Cardiac fibroblast (primary cell): Measurements from ENCODE around the gene BRSK2.

Source experiments
- DNase-seq, 2 donors: peaks; one replicate each; pipeline versions ENCODE4 v3.0.0 to v3.0.0-alpha.2; 2010; ENCODE audit warnings: low read depth in 2 of 2
- H3K4me3 ChIP-seq, 2 donors: replicated peaks in 1 of 2; 1 replicate in 1 of 2; 2 replicates in 1 of 2; pipeline ENCODE4 v1.5.1; 2011; ENCODE audit warnings: low read depth in 2 of 2, low read length in 2 of 2, mild to moderate bottlenecking in 2 of 2, moderate library complexity in 1 of 2
- TF ChIP-seq, protein P1 (sequence below): IDR thresholded peaks from one replicate; pipeline ENCODE4 v1.5.1; 2011; ENCODE audit warnings: low read depth, mild to moderate bottlenecking, low read length, inconsistent platforms

BRSK2 gene

DNA sequence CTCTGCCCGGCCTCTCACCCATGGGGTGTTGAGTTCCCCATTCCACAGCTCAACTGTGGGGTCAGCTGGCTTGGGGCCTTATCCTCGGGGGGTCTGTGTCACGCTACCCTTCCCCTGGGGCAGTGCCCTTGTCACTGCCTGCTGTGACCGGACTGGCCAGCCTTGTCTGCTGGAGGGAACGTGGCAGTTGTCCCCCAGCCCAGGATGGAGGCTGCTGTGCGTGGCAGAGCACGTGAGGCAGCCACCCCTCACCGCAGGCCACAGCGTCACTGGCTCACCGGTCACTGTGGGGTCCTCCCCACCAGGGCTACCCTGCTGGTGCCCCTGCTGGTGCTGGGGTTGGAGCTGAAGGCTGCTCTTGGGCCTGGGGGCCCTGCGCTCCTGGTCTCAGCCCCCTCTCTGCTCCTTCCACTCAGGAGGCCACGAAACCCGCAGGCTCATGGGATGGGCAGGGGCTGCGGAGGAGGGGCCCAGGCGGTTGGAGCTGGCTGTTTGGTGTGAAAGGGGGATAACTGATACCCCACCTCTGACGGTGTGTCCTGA lies 13.4 kb downstream of the BRSK2 start:
- TF ChIP-seq, protein P1, sequence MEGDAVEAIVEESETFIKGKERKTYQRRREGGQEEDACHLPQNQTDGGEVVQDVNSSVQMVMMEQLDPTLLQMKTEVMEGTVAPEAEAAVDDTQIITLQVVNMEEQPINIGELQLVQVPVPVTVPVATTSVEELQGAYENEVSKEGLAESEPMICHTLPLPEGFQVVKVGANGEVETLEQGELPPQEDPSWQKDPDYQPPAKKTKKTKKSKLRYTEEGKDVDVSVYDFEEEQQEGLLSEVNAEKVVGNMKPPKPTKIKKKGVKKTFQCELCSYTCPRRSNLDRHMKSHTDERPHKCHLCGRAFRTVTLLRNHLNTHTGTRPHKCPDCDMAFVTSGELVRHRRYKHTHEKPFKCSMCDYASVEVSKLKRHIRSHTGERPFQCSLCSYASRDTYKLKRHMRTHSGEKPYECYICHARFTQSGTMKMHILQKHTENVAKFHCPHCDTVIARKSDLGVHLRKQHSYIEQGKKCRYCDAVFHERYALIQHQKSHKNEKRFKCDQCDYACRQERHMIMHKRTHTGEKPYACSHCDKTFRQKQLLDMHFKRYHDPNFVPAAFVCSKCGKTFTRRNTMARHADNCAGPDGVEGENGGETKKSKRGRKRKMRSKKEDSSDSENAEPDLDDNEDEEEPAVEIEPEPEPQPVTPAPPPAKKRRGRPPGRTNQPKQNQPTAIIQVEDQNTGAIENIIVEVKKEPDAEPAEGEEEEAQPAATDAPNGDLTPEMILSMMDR: no peak
- no peak for DNase-seq
- H3K4me3 ChIP-seq: no peak overlapping the region

DNA sequence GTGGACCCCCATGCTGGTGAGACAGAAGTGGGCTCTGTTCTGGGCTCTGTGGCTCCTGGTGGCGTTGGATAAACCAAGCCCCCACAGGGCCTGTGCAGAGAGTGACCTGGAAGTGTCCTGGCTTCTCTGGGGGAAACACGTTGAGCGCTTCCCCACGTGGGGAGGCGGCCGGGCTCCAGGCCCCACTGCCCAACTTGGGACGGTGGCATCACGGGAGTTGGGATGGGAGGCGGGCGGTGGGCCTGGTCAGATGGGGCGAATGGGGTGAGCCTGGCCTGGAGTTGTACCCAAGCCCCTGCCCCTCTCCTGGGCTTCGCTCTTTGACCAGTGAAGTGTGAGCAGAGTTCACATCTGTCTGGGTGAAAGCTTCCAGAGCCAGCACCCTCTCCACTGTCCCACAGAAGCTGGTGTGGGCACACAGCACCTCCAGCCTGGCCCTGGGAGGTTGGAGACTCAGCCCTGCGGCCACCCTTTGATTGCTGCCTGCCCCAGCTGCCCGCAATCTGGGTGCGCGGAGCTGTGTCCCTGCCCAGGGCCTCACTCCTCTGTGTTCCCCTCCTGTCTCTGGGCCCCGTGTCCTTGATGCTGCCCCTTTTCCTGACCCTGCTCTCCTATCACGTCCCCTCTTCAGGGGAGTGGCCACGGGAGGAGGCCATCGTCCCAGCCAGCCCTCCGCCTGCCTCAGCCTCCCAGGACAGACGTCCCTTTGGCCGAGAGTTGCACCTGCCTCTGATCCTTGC lies 14.2 kb downstream of the BRSK2 start:
- no peak for DNase-seq
- TF ChIP-seq, protein P1: no peak
- no peak overlapping the region for H3K4me3 ChIP-seq

DNA sequence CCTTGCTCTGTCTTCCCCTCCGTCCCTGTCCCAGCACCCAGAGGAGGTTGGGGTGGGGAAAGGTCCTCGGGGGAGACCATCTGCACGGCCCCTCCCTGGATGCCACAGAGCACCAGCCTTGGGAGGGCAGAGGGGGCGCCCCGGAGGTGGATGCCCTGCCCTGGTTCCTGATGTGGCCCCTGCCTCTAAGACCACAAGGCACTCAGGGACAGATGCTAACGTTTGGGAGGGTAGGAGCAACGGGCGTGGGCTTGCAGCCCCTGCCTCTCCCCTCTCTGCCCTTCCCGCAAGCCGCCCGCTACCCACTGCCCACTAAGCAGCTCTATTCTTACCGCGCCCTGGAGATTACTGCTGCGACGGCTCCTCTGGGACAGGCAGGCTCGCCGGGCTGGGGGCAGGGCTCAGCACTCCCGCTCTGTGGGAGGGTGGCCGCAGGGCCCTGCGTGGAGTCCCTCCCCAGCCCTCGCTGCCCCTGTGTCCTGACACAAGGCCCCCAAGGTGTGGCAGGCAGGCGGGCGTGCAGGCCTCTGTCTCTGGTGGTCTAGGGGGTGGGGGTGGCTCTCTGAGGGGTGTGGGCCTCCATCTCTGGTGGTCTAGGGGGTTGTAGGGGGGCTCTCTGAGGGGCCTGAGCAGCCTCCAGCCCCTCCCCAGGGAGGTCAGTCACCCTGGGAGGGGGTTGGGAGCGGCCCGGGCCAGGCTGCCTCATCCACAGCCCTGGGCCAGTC lies 14.9 kb downstream of the BRSK2 start:
- TF ChIP-seq, protein P1: no peak
- no peak overlapping the region for H3K4me3 ChIP-seq
- DNase-seq: no peak

DNA sequence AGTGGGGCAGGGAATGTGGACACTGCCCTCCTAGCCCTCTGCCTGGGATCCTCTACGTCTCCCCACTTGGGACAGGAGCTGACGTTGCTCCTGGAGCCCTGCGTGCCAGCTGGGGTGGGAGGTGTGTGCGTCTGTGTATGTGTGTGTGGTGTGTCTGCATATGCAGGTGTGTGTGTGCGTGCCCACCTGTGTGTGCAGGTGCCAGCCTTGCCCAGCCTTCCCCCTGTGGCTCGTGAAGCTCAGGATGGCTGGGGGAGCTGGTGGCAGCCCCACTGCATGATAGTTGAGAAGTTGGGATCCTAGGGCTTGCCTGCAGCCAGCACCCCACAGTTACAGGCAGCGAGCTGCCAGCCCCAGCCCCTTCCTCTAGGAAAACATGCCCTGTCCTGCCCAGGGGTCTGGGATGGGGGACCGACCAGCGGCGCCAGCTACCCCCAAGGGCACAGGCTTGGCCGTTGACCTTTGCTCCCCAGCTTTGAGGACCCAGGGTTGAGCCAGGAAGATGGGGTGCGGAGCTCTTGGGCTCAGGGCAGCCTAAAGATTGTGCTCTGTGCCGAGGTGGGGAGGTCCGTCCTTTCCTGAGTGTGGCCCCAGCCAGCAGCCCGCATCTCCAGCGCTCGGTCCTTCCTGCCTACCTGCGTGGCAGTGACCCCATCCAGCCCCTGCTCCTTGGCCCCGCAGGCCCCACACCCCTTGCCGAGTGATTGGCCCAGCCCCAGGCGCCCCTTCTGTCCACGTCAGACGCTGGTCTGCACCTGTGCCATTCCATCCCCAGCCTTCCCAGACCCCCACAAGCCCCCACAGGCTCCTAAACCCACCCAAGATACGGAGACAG lies 15.7 kb downstream of the BRSK2 start:
- TF ChIP-seq, protein P1: no peak
- no peak for DNase-seq
- H3K4me3 ChIP-seq: no peak overlapping the region

DNA sequence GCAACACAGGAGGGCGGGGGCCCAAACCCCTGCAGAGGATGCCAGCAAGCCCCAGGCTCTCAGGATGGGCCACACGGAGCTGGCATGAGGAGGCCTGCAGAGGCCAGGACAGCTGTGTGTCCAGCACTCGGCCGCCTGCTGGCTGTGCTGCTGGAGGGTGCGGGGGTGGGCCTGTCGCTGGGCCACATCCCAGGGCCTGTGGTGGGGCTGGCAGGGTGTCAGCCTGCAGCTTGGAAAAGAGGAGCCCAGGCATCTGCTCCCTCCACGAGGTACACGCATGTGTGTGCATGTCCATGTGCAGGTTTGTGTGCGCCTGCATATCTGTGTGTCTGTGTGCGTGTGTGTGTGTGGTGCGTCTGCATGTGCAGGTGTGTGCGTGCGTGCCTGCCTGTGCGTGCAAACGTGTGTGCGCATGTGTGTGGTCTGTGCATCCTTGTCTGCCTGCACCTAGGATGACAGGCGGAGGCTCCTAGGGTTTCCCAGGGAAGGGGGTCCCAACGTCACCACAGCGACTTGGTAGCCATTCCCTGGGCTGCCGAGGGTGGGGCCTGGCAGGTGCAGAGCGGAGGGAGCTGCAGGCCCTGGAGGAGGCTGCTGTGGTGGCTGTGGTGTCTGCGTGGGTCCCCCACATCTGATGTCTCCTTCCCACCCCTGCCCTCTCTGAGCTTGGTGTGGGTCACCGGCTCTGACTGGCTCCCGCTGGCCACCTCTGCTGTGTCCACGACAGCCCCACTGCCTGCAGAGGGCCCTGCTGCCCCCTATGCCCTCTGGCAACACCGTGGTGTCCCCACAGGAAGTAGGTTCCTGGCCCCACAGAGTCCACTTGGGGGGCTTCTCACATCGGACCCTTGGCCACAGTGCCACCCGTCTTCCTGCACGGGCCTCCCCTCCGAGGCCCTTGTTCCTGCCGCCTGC lies 17.1 kb downstream of the BRSK2 start:
- TF ChIP-seq, protein P1: no peak
- no peak for DNase-seq
- no peak overlapping the region for H3K4me3 ChIP-seq

DNA sequence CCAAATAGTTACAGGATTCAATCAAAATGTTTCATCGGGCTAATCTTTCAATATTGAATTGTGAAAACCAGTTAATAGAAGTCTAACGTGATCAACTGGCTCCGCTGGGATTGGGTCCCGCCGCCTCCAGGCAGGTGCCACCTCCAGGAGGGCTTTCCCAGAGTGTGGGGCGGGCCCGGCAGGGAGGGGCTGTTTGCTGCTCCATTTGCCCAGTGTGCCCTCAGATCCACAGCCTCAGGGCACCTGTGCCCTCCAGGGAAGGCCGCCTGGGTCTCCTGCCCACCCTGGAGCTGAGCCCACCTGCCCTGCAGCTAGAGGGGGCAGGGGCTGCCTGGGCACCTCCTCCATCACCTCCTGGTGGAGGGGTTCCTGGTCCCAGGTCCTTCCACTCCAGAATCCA lies 17.9 kb downstream of the BRSK2 start:
- H3K4me3 ChIP-seq: no peak overlapping the region
- no peak for DNase-seq
- TF ChIP-seq, protein P1: no peak
